GM12875 (cell line): ENCODE results near the gene EML1.

Experiments
- H3K4me3 ChIP-seq: one replicate; pipeline ENCODE4 v1.5.1; 2011; ENCODE audit warnings: low read depth, low read length, control low read depth
- CTCF ChIP-seq: IDR thresholded peaks from 2 replicates; pipeline ENCODE4 v1.5.1; 2011; ENCODE audit warnings: low read depth, mild to moderate bottlenecking, control low read depth, inconsistent platforms, low read length, moderate library complexity, borderline replicate concordance; ENCODE audit not compliant: insufficient read depth

The EML1 gene

GRCh38 chr14:99846808-99847207, 53.6 kb downstream of the EML1 start:
- TF ChIP-seq CTCF, result no peak
- H3K4me3 ChIP-seq, result no peak overlapping the region

- no peak for TF ChIP-seq CTCF
- no peak overlapping the region for H3K4me3 ChIP-seq
Measured at GRCh38 chr14:99850709-99851108, 57.5 kb downstream of the EML1 start.

GRCh38 chr14:99852578-99852977, 59.4 kb downstream of the EML1 start:
- H3K4me3 ChIP-seq, result no peak overlapping the region
- TF ChIP-seq CTCF, result no peak

- H3K4me3 ChIP-seq, result no peak overlapping the region
- no peak for TF ChIP-seq CTCF
Measured at GRCh38 chr14:99853206-99853605, 60.0 kb downstream of the EML1 start.

- no peak for TF ChIP-seq CTCF
- H3K4me3 ChIP-seq, result no peak overlapping the region
Measured at GRCh38 chr14:99854831-99855230, 61.6 kb downstream of the EML1 start.

- TF ChIP-seq CTCF, result no peak
- H3K4me3 ChIP-seq, result no peak overlapping the region
Measured at GRCh38 chr14:99855271-99855670, 62.1 kb downstream of the EML1 start.

GRCh38 chr14:99857551-99857950, 64.3 kb downstream of the EML1 start:
- no peak for TF ChIP-seq CTCF
- H3K4me3 ChIP-seq, result no peak overlapping the region
